GDM1 (cell line): ENCODE results near the gene INPP5B.
"Not testable (repeated sequence)": the region's sequence is repeated elsewhere in the genome, so short reads cannot be mapped to it uniquely, and the experiment has no call there.

Source experiments
- DNase-seq: peaks from one replicate; lab custom pipeline; 2025; lab: John Stamatoyannopoulos, UW

INPP5B gene

DNA sequence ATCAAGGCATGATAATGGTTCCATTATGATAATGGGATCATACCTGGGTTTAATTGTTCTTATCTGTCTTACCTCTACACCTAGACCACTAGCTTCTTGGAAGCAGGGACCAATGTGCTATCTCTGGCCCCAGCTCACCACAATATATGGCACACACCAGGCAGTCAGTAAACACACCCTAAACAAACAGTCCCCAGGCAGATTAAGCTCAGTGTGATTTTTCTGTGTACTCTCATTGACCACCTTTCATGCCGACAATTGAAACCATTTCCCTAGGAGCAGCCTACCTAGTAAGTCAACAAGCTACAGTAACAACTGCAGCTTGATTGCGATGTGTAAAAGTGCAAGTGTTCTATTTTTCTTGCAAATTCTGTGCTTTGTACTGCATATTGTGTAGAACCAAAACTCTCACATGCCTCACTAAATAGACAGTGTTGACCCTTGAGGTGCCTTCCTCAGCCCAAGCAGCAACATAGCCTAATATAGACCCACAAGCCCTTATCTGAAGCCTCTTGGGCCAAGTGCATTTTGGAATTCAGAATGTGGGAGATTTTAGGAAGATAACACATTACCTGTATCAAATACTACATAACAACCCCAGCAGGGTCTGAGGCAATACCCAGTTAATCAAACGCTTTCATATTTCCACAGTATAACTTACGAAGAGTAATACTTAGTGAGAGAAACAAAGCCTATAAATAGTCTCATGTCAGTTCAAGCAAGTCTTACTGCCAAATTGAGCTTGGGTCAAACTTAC is 32.0 kb downstream of the INPP5B start:
- DNase-seq: no peak

- DNase-seq: not testable (repeated sequence)
Observed at GRCh38 chr1:37911478-37911877, 35.4 kb downstream of the INPP5B start.

GRCh38 chr1:37910886-37911285 is 36.0 kb downstream of the INPP5B start:
- DNase-seq: not testable (repeated sequence)

- DNase-seq: not testable (repeated sequence)
Observed at GRCh38 chr1:37908531-37908930, 38.3 kb downstream of the INPP5B start.

GRCh38 chr1:37907416-37908125 is 39.3 kb downstream of the INPP5B start:
- DNase-seq: not testable (repeated sequence)

- DNase-seq: not testable (repeated sequence)
Observed at GRCh38 chr1:37906591-37906990, 40.3 kb downstream of the INPP5B start.

- DNase-seq: no peak
Observed at GRCh38 chr1:37905727-37906126, 41.1 kb downstream of the INPP5B start.

GRCh38 chr1:37903921-37904320 is 42.9 kb downstream of the INPP5B start:
- not testable (repeated sequence) for DNase-seq

DNA sequence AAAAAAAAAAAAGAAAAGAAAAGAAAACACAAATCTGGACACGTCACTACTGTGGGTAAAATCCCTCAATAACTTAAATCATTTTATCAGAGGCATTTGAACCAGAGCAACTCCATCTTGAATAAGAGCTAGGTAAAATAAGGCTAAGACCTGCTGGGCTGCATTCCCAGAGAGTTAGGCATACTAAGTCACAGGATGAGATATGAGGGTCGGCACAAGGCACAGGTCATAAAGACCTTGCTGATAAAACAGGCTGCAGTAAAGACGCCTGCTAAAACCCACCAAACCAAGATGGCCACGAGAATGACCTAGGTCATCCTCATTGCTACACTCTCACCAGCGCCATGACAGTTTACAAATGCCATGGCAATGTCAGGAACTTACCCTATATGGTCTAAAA is 43.9 kb downstream of the INPP5B start:
- DNase-seq: no peak

GRCh38 chr1:37901893-37902225 is 45.0 kb downstream of the INPP5B start:
- DNase-seq: no peak

DNA sequence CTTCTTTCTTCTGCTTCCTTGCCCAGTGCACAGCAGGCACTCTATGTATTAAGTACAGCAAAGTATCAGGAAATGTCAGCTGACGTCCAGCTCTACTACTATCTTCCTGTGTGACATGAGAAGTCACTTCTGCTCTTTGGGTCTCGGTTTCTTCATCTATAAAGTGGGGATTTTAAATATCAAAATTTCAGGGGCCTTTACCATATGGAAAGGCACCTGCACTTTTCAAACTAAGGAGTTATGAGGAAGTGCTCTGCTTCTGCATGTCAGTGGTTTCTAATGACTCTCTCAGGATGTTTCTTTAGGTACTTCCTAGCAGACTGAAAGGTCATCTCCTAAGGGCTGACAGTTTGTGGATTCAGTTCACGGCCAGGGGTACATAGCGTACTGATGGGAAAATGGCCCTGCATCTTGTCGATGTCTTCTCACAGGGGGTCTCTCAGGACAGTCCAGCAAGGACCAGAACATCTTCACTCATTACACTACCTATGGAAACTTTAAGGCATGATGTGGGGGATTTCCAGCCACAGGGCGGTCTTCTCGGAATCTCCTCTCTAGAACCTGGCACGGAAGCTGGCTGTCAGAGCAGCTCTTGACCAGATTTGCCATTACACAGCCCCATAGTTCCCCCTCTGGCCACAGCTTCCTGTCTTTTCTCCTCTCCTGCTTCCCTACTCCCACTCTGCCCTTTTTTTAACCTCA is 45.5 kb downstream of the INPP5B start:
- no peak for DNase-seq

GRCh38 chr1:37897563-37897962 is 49.3 kb downstream of the INPP5B start:
- not testable (repeated sequence) for DNase-seq

- no peak for DNase-seq
Observed at GRCh38 chr1:37893673-37894072, 53.2 kb downstream of the INPP5B start.

- DNase-seq: no peak
Observed at GRCh38 chr1:37892151-37893047, 54.5 kb downstream of the INPP5B start.

- no peak for DNase-seq
Observed at GRCh38 chr1:37890378-37891014, 56.4 kb downstream of the INPP5B start.

- no peak for DNase-seq
Observed at GRCh38 chr1:37888022-37888700, 58.7 kb downstream of the INPP5B start.

DNA sequence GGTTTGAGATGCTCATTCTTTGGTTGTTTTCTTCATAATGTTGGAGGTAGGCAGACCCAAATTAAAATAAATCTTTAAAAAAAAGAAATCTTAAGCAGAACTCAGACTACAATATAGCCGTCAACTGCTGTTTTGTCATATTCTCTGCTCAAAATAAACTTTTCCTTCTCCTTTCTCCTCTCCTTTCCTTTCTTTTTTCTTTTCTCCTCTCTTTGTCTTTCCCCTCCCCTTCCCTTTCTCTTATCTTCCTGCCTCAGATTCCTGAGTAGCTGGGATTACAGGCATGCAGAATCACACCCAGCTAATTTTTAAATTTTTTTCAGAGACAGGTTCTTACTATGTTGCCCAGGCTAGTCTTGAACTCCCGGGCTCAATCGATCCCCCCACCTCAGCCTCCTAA is 62.7 kb downstream of the INPP5B start:
- DNase-seq: no peak

DNA sequence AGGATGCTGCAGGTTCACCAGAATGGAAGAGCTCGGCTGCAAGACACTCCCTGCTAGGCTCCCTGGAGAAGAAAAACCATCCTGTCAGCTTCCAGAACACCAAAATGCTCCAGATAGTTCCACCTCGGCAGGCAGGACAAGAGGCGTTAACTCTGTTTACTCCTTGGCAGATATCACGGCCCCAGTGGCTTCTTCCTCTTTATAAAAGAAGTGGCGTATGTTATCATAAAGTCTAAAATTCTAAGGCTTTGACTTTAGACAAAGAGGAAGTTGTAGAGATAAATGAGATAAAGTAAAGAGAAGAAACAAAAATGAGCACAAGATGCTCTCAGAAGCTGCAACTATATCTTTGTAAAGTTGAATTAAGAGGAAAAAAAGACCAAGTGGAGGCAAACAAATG is 63.2 kb downstream of the INPP5B start:
- DNase-seq: no peak

GRCh38 chr1:37879865-37880264 is 67.0 kb downstream of the INPP5B start:
- DNase-seq: no peak

DNA sequence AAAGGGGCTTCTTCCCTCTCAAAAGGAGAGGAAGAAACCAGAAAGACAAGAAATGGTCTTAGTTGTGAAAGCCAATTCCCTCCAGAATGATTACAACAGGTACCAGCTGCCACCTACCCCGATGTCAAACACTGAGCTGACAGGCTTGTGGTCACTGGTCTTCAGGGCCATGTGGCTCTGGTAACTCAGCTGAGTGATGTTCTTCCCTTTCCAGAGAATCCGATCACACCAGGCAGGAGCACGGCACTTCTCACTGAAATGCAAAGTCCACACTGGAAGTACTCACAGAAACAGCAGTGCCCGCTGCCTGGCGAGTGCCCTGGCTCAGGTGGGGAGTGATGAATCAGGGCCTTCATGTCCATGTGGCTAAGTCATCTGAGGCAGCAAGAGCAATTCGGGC is 68.8 kb downstream of the INPP5B start:
- no peak for DNase-seq

DNA sequence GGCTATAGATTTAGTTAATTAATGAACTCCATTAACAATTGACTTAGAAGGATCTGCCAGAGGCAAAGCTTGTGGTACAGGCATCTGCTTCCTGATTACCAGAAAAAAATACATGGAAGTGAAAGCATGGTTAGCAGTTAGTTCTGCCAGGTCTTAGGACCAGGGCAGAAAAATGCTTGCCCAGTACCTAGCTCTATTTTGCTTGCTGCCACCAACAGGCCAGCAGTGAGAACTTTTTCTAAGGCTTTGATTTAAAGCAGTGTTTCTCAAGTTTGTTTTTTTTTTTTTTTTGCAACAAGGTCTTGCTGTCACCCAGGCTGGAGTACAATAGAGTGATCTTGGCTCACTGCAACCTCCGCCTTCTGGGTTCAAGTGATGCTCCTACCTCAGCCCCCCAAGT is 71.0 kb downstream of the INPP5B start:
- no peak for DNase-seq
